ENCODE measurements around the gene CELF1. TPM values are rescaled to one million over a fixed set of nuclear protein-coding genes. Genes with fewer than 3 reads are reported as not detected.

CELF1 gene
- polyA plus RNA-seq, 1 experiment = 87.2 TPM

- POLR2A ChIA-PET = interaction anchor here (1.5 to 1.6 kb wide), 2 partner anchors 10 to 14 kb away, joined by 3 read pairs; no protein-coding TSS in a partner anchor
- H3K4me3 ChIP-seq (ENCODE audit: low read depth, low read length) = peak within 1 kb of the TSS; percentile 48
- CTCF ChIA-PET = no interaction called here
- peaks cover 45% of the 10 kb centered on the region for H3K27me3 ChIP-seq (ENCODE audit: control insufficient read depth, insufficient read depth, low read length)
- TF ChIP-seq, protein P1, sequence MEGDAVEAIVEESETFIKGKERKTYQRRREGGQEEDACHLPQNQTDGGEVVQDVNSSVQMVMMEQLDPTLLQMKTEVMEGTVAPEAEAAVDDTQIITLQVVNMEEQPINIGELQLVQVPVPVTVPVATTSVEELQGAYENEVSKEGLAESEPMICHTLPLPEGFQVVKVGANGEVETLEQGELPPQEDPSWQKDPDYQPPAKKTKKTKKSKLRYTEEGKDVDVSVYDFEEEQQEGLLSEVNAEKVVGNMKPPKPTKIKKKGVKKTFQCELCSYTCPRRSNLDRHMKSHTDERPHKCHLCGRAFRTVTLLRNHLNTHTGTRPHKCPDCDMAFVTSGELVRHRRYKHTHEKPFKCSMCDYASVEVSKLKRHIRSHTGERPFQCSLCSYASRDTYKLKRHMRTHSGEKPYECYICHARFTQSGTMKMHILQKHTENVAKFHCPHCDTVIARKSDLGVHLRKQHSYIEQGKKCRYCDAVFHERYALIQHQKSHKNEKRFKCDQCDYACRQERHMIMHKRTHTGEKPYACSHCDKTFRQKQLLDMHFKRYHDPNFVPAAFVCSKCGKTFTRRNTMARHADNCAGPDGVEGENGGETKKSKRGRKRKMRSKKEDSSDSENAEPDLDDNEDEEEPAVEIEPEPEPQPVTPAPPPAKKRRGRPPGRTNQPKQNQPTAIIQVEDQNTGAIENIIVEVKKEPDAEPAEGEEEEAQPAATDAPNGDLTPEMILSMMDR (IDR thresholded peaks at IDR 0.05; ENCODE audit: low read depth, low read length) = no peak
- no peak for DNase-seq (ENCODE audit: low read depth, low spot score)
- peaks cover 8% of the 10 kb centered on the region; the same call in 1 of the 2 replicates for H3K9me3 ChIP-seq (ENCODE audit: control insufficient read depth, insufficient read depth, low read length)
- no peak within 1 kb of the TSS for H3K27ac ChIP-seq (ENCODE audit: low read depth, low read length)
Observed at GRCh38 chr11:47593934-47594855, 41.3 kb upstream of the CELF1 start, which contains the start of gene C1QTNF4. C1QTNF4 (minus strand) TSS chr11:47594411; CDS start chr11:47590810, 3,601 bp downstream.

DNA sequence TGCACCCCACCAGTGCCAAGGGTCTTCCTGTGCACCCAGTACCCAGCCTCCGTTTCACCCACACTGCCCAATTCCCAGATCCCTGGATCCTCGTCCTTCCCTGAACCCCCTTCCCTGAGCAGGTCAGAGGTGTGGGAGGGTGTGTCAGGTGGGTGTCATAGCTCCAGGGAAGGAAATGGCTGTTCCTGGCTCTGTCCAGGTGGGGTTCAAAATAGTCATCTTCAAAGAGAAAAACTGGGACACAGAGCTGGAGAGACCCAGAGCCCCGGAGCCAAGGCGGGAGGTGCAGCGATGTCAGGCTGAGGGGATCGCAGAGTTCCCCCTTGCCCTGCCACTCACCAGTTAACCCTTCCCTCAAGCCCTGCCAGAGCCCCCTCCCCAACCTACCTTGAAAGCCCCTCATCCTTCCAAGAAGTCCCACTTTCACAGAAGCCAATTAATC, 40.6 kb upstream of the CELF1 start:
- Histone ChIP-seq H3K4me3 (ENCODE audit: low read depth, low read length) (no peak overlapping the region; the same call in 1 of the 2 replicates), H3K27ac (ENCODE audit: low read depth, low read length) (no peak overlapping the region), H3K27me3 (ENCODE audit: control insufficient read depth, insufficient read depth, low read length) (peaks cover 45% of the 10 kb centered on the region), H3K9me3 (ENCODE audit: control insufficient read depth, insufficient read depth, low read length) (peaks cover 8% of the 10 kb centered on the region; the same call in 1 of the 2 replicates)
- CTCF ChIA-PET = no interaction called here
- TF ChIP-seq, protein P1 (IDR thresholded peaks at IDR 0.05; ENCODE audit: low read depth, low read length) = no peak
- POLR2A ChIA-PET = no interaction called here
- DNase-seq (ENCODE audit: low read depth, low spot score) = no peak

DNA sequence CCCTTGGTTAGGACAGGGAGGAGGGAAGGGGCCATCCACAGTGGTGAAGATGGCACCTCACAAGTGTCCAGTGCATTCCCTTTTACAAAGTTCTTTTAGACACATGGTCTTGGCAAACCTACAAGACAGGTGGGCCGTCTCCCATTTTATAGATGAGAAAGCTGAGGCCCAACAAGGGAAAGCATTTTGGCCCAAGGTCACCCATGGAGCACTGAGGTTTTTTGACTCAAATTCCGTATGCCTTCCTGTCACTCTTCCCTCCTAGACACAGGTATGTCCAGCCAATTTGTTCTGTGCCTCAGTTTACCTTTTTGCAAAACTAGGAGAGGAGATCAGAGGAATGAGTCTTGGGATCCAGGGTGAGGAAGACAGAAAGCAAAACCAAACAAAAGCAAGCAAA, 40.0 kb upstream of the CELF1 start:
- peaks cover 8% of the 10 kb centered on the region; the same call in 1 of the 2 replicates for H3K9me3 ChIP-seq (ENCODE audit: control insufficient read depth, insufficient read depth, low read length)
- CTCF ChIA-PET = no interaction called here
- H3K27ac ChIP-seq (ENCODE audit: low read depth, low read length) = no peak overlapping the region
- no peak for DNase-seq (ENCODE audit: low read depth, low spot score)
- H3K27me3 ChIP-seq (ENCODE audit: control insufficient read depth, insufficient read depth, low read length) = peaks cover 45% of the 10 kb centered on the region
- no peak overlapping the region for H3K4me3 ChIP-seq (ENCODE audit: low read depth, low read length)
- TF ChIP-seq, protein P1 (IDR thresholded peaks at IDR 0.05; ENCODE audit: low read depth, low read length) = no peak
- POLR2A ChIA-PET = no interaction called here

- no peak for DNase-seq (ENCODE audit: low read depth, low spot score)
- ChIA-PET CTCF (no interaction called here), POLR2A (no interaction called here)
- H3K9me3 ChIP-seq (ENCODE audit: control insufficient read depth, insufficient read depth, low read length) = peaks cover 8% of the 10 kb centered on the region; the same call in 1 of the 2 replicates
- no peak overlapping the region for H3K27ac ChIP-seq (ENCODE audit: low read depth, low read length)
- H3K4me3 ChIP-seq (ENCODE audit: low read depth, low read length) = no peak overlapping the region
- TF ChIP-seq, protein P1 (IDR thresholded peaks at IDR 0.05; ENCODE audit: low read depth, low read length) = no peak
- H3K27me3 ChIP-seq (ENCODE audit: control insufficient read depth, insufficient read depth, low read length) = peaks cover 45% of the 10 kb centered on the region
Observed at GRCh38 chr11:47592251-47592650, 39.3 kb upstream of the CELF1 start.

GRCh38 chr11:47591764-47592163, 38.8 kb upstream of the CELF1 start:
- Histone ChIP-seq H3K9me3 (ENCODE audit: control insufficient read depth, insufficient read depth, low read length) (peaks cover 8% of the 10 kb centered on the region; the same call in 1 of the 2 replicates), H3K27me3 (ENCODE audit: control insufficient read depth, insufficient read depth, low read length) (peaks cover 45% of the 10 kb centered on the region), H3K4me3 (ENCODE audit: low read depth, low read length) (no peak overlapping the region), H3K27ac (ENCODE audit: low read depth, low read length) (no peak overlapping the region)
- ChIA-PET POLR2A (interaction anchor here (0.6 kb wide), 1 partner anchor 9 kb away, joined by 3 read pairs; no protein-coding TSS in a partner anchor), CTCF (interaction anchor here (0.5 kb wide), 1 partner anchor 109 kb away, joined by 3 read pairs; no protein-coding TSS in a partner anchor)
- no peak for DNase-seq (ENCODE audit: low read depth, low spot score)
- TF ChIP-seq, protein P1 (IDR thresholded peaks at IDR 0.05; ENCODE audit: low read depth, low read length) = no peak
